Measurements from ENCODE around the gene C20orf202.
"Not testable (repeated sequence)": the region's sequence is repeated elsewhere in the genome, so short reads cannot be mapped to it uniquely, and the experiment has no call there.

Gene C20orf202

DNA sequence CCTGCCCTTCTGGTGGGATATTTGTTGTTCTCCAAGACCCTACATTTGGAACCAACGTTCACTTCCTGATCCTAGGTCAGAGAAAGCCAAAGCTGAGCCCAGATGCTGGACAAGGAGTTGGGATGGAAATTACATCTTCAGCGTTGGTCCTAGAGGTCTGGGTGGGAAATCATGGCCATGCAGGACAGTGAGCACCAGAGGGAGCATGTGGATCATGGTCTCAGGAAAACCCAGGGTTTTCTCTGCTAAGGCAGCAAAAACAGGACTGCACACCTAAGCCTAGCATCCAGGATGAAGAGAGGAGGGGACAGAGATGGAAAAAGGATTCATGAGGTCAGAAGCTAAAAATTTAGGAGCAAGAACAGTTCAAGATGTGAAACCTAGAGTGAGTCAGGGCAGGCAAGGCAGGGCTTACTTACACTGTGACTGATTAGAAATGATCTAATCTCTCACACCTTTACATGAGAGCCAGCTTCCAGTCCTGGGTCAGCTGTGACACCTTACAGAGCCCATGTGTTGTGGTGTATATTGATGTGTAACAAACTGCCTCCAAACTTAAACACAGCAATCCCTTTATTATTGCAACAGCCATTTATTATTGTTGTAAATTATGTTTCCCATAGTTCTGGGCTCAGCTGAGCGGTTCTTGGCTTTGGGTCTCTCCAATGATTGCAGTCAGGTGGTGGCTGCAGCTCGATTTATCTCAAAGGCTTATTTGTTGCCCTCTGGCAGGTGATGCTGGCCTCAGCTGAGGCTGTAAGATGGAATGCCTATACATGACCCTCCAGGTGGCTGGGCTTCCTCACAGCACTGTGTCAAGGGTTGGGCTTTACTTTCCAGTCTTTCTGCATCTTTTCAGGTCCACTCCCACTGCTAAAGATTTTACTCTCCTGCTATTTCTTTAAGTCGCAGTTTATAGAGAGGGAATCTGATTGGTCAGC is 6.5 kb downstream of the C20orf202 start:
- DNase-seq (ENCODE audit: low read depth), result no peak

DNA sequence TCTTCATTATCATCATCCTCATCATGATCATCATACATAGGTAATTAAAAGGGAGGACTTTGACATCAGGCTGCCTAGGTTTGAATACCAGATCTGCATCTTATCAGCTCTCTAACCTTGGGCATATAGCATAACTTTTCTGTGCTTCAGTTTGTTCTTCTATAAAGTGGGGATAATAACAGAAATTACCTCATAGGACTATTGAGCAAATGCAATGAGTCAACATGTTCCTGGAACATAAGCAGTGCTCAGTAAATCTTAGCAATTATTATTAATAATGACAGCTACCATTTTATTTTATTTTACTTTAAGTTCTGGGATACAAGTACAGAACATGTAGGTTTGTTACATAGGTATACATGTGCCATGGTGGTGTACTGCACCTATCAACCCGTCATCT is 7.2 kb downstream of the C20orf202 start:
- no peak for DNase-seq (ENCODE audit: low read depth)

DNA sequence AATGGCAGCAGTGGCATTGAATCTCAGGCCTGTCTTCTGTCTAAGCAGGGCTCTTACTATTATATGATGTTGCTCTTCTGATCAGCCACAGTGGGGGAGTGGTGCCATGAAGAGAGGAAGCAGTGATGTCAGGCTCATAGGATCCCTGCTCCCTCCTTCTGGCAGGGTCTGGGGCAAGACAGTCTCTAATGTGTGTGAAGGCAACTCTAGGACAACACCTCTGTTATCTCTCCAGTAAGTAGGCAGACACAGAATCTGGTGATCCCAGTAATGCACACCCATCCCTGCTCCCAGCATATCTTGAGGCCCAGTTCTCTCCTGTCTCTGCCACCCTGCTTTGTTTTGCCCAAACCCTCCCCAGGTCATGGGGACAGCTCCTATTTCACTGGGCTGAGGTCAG is 8.8 kb downstream of the C20orf202 start:
- DNase-seq (ENCODE audit: low read depth), result no peak

DNA sequence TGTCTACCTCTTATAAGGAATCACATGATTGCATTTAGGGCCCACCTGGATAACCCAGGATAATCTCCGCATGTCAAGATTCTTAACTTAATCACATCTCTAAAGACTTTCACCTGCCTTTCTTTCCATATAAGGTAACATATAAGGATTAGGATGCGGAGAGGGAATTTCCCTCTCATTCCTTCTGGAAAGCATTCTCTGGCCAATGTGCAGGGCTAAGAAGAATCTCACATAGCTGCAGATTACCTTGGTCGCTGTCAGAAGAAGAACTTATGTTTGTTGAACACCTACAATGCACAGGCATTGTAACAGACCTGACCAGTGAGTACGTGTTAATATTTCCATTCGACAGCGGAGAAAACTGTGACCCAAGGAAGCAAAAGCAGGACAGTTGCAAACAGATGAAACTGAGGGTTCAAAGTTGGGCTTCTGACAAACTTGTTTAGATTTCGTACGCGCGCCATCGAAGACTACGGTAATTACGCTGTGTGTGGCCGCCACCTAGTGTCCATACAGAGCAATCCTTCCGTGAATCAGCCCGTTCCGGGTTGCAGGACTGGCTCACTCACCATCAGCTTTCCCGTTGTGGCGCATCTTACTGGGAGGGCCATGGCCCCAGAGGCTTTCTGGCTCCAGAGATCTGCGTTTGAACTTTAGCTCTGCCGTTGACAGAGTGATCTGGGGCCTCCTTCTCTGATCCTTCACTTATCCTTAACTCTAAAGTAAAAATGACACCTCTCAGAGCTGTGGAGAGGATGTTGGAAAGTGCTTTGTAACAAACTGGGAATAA is 9.5 kb downstream of the C20orf202 start:
- peak; percentile 73 for DNase-seq (ENCODE audit: low read depth)

DNA sequence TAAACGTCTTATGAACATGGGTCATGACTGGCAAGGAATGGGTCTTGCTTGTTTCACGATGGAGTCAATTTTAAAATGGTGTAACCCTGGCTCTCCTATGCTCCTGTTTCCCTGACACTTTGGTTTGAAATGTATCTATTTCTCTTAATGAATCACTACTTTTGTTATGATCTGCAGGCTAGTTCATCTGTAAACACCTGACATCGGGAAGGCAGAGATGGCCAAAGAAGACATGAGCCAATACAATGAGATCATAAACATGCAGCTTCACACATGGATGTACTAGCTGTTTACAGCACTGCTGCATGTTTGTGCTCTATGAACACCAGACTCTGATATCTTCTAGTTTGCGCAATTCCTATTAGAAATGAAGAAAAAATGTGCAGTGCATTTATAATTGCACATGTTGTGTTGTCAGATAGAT is 11.6 kb downstream of the C20orf202 start:
- DNase-seq (ENCODE audit: low read depth), result no peak

DNA sequence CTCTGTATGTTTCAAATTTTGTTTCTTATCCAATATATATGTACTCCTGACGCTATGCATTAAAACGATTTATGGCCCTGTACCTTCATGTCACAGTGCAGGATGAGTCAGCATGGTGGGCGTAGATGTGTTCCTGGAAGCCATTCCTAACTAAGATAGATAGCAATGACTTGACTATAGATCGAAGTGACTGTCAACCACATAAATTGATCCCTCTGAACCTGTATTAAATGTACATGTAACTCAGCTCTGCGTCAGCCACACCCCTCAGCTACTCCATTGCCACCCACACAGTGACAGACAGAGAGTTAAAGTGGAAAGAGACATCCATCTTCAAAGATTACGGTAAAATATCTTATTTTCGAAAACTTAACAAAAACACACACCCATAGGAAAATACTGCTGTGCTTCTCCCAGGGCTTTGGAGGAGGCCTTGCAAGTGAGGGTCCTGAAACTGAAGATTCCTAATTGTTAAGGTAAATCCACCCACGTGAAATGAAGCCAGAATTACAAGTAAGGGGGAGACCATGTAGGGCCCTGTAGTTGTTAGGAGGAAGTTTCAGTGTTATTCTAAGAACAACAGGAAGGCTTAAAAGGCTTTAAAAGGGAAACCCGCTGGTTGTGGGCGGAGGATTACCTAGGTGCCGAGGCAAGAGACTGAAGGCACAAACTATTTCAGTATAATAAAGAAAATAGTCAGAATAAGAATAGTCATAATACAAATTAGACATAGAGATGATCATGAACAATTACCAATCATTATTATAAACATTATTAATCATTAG is 12.3 kb downstream of the C20orf202 start:
- DNase-seq (ENCODE audit: low read depth), result no peak

DNA sequence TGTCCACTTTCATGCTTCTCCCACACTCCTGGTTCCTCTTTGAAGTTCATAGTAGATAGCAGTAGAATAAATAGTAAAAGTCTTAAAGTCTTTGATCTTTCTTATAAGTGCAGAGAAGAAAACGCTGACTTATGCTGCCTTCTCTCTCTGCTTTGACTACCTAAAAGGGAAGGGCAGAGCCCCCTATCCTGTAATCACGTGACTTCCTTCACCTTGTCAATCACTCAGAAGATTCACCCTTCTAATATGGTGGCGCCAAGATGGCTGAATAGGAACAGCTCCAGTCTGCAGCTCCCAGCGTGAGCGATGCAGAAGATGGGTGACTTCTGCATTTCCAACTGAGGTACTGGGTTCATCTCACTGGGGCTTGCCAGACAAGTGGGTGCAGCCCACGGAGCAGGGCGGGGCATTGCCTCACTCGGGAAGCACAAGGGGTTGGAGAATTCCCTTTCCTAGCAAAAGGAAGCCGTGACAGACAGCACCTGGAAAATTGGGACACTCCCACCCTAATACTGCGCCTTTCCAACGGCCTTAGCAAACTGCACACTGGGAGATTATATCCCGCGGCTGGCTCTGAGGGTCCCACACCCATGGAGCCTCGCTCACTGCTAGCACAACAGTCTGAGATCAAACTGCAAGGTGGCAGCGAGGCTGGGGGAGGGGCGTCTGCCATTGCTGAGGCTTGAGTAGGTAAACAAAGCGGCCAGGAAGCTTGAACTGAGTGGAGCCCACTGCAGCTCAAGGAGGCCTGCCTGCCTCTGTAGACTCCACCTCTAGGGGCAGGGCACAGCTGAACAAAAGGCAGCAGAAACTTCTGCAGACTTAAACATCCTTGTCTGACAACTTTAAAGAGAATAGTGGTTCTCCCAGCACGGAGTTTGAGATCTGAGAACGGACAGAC is 13.5 kb downstream of the C20orf202 start:
- not testable (repeated sequence) for DNase-seq (ENCODE audit: low read depth)

DNA sequence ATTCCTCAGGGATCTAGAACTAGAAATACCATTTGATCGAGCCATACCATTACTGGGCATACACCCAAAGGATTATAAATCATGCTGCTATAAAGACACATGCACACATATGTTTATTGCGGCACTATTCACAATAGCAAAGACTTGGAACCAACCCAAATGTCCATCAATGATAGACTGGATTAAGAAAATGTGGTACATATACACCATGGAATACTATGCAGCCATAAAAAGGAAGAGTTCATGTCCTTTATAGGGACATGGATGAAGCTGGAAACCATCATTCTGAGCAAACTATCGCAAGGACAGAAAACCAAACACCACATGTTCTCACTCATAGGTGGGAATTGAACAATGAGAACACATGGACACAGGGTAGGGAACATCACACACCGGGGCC is 19.5 kb downstream of the C20orf202 start:
- not testable (repeated sequence) for DNase-seq (ENCODE audit: low read depth)

DNA sequence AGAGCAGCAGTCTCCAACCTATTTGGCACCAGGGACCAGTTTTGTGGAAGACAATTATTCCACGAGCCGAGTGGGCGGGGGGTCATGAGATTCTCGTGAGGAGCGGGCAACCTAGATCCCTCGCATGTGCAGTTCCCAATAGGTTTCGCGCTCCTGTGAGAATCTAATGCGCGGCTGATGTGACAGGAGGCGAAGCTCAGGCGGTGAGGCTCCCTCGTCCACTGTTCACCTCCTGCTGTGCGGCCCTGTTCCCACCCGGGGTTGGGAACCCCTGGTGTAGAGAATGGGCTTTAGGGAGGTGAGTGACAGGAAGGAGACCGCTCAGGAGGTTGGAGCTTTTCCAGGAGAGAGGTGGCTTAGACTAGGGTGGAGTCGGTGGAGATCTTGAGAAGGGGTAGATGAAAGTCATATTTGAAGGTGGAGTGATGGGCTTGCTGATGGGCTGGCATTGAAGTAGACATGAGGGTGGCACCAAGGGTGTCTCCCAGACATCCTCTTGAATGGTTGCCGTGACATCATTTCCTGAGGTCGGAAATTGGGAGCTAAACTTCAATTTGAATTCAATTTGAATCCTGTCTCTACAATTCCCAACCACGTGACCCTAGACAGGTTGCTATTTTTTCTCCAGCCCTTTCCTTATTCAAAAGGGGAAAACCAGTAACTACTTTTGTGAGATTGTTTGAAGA is 21.1 kb downstream of the C20orf202 start:
- DNase-seq (ENCODE audit: low read depth), result no peak

DNA sequence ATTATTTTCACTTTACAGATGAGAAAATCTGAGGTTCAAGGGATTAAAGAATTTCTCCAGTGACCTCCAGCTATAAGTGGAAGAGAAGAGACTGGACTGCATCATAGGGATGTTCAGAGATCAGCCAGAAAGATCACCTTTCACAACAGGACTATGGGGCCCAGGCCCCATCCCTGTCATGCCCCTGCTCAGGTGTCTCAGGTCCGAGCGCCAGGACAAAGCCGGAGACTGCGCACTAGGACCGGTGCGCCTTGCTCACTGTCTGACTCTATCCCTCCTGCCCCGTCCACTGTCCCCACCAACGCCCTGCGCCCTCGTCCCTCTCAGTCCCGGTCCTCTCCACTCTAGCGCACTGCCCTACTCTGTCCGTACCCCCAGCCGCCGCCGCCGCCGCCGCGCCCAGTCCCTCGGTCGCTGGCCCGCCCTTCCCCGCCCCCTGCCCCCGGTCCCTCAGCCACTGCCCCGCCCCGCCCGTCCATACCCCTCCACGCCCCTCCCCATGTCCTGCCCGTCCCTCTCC is 22.1 kb downstream of the C20orf202 start:
- DNase-seq (ENCODE audit: low read depth), result no peak

DNA sequence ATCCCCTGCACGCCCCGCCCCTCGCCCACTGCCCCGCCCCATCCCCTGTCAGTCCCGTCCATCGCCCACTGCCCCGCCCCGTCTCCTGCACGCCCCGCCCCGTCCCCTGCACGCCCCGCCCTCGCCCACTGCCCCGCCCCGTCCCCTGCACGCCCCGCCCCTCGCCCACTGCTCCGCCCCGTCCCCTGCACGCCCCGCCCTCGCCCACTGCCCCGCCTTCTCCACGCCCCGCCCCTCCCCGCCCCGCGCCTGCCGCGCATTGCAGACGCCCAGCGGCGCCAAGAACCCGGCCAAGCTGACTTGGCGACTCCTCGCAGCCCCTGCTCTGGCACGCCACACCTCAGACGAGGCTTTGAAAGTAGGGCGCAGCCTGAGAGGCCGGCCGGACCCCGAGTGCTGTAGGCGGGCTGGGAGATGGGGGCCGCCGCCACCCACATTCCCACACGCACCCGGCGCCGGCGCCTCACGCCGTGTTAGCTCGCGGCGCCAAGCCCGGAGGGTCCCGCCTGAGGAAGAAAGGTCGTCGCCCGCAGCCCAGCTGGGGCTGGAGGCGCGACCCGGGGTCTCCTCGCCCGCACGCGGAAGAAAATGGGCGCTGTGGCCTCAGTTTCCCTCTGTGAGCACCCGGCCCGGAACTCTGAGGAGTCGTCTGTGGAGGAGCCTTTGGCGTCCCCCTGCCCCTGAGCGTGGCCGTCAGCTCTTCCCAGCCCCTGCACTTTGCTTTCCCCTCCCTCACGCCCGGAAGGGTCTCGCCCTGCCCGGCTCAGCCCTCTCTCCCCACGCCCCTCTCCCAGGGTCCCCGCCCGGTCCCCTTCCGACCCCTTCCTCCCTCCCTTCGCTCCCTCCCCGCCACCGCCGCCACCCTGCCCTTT is 22.8 kb downstream of the C20orf202 start, which contains the start of gene RAD21L1:
RAD21L1 (plus strand) TSS at position 262 of the 872 bp plus-strand sequence. CDS start 2,410 bp downstream, outside the sequence.
- DNase-seq (ENCODE audit: low read depth), result peak; percentile 77

DNA sequence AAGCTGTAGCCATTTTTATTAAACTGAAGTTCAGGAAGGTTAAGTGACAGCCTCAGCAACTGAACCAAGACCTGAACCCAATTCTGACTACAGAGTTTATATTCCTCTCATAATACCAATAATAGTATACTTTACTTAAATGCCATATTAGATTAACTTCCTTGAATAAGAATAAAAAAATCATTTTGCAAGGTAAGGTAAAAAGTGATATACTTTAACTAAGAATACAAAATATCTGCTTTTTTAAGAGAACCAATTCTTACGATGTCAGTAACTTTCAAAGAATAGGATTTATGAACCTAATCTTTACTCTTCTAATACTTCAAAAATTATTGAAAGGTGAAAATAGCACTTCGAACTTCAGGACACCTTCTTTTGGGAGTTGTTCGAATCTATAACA is 26.3 kb downstream of the C20orf202 start:
- no peak for DNase-seq (ENCODE audit: low read depth)

DNA sequence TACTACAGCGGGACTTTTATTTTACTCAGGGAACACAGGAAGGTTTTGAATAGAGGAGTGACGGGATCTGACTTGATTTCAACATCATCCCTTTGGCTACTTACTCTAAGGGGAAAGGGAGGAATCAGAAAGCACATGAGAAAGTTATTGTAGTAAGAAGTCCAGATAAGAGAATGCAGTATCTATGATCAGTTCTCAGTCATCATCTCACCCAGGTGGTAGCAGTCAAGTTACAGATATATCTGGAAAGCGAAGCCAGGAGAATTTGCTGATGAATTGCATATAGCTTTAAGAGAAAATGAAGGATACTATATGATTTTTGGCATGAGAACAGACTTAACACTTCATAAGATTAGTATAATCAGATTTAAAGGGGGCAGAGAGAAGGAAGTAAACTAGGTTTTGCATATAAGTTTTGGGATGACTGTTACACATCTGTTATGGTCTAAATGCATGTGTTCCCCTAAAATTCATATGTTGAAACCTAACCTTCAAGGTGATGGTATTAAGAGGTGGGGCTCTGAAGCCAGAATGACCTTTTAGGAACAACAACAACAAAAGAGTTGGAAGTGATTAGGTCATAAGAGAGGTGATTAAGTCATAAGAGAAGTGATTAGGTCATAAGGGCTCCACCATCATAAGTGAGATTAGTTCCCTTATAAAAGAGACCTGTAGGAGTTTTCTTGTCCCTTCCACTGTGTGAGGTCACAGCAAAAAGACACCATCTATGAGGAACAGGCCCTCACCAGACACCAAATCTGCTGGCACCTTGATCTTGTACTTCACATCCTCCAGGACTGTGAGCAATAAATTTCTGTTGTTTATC is 29.2 kb downstream of the C20orf202 start:
- DNase-seq (ENCODE audit: low read depth), result no peak

DNA sequence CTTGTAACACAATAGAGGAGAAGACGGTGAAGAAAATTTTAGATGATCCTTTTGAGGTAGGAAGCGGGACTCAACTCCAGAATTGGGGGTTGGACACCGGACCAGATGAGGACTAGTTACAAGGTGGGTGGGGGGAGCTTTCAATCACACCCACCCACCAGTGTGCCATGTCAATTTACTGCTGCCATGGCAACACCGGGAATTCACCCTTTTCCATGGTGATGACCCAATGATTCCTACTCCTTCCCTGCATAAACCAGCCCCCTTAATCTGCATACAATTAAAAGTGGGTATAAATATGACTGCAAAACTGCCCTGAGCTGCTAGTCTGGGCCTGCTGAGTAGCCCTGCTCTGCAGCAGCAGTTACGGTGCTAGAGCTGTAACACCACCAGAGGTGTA is 37.3 kb downstream of the C20orf202 start:
- DNase-seq (ENCODE audit: low read depth), result no peak

DNA sequence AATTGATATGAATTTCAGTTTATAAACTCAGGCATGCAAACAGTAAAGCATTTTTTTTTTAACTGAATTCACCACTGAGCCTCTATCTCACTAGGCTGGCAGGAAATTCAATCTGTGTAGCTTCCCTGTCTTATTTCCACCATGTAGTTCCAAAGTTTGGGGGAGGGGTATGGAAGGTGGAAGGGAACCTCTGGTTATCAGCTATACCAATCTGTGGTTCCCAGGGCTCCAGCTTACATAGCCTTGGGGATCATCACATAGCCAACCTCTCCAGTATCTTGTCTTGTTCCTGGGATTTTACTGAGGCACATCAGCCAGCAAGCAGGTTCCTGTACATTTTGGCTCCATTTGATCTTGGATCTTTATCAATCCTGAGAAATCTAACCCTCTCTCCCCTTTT is 38.2 kb downstream of the C20orf202 start:
- DNase-seq (ENCODE audit: low read depth), result peak; percentile 26

DNA sequence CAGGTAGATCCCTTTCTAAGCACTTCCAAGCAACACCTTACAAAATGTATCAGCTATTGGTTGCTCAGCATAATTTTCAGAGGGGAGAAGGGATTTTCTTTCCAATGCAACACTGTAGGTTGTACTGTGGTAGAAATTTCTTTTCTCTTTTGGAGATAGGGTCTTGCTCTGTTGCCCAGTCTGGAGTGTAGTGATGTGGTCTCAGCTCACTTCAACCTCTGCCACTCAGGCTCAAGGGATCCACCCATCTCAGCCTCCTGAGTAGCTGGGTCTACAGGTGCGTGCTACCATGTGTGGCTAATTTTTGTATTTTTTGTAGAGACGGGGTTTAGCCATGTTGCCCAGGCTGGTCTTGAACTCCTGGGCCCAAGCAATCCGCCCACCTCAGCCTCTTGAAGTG is 38.8 kb downstream of the C20orf202 start:
- no peak for DNase-seq (ENCODE audit: low read depth)

DNA sequence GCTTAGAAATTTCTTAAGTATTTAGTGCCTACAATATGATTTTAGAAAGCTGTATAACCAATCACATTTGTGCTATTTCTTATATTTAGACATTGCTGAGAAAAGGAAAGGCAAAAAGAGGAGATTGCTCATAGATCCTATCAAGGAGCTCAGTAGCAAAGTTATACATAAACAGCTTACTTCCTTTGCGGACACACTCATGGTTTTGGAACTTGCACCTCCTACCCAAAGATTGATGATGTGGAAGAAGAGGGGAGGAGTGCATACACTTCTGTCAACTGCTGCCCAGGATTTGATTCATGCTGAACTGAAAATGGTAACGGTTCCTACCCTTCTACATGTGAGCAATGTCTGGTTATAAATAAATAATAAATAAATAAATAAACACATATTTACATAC is 39.3 kb downstream of the C20orf202 start:
- peak; percentile 93 for DNase-seq (ENCODE audit: low read depth)

DNA sequence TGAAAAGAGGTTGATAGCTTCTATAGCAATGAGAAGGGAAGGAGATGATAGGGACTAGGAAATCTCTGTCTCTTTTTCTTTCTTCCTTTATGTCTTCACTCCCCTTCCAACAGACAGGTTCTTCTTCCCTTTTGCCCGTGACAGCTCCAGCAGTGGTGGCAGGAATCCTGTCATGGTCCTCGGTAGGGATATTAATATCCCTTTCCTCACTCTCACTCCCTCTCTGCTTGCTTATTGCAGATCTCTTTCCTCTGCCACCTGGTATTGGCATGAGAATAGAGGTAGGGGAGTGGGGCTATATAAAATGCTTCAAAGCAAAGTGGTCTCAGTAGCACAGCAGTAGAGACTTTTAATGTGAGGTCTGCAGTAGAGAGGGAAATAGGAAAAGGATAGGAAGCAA is 42.3 kb downstream of the C20orf202 start:
- no peak for DNase-seq (ENCODE audit: low read depth)
